Stomach smooth muscle (tissue), 2 donors: ENCODE data around the gene SCIMP.
A peak's percentile ranks its signal among the peaks of the same experiment; 100 is the strongest.

Experiments
- H3K27ac ChIP-seq: one replicate; pipeline ENCODE4 v1.7.0; 2013; ENCODE audit warnings: mild to moderate bottlenecking, low read length, inconsistent platforms
- H3K27me3 ChIP-seq, 2 donors: one replicate each; pipeline ENCODE4 v1.7.0; 2013; ENCODE audit warnings: low read length in 2 of 2; ENCODE audit not compliant: insufficient read depth in 2 of 2, control insufficient read depth in 1 of 2
- H3K36me3 ChIP-seq, 2 donors: one replicate each; pipeline ENCODE4 v1.7.0; 2013; ENCODE audit warnings: low read length in 2 of 2; ENCODE audit not compliant: control insufficient read depth in 2 of 2, insufficient read depth in 2 of 2
- H3K4me1 ChIP-seq: one replicate; pipeline ENCODE4 v1.7.0; 2013; ENCODE audit warnings: low read length; ENCODE audit not compliant: control insufficient read depth, insufficient read depth
- H3K4me3 ChIP-seq, 2 donors: one replicate each; pipeline ENCODE4 v1.7.0; 2013; ENCODE audit warnings: low read length in 2 of 2
- H3K9ac ChIP-seq, 2 donors: one replicate each; pipeline ENCODE4 v1.7.0; 2013; ENCODE audit warnings: low read length in 2 of 2, mild to moderate bottlenecking in 1 of 2
- H3K9me3 ChIP-seq, 2 donors: one replicate each; pipeline ENCODE4 v1.7.0; 2013; ENCODE audit warnings: low read length in 2 of 2; ENCODE audit not compliant: control insufficient read depth in 2 of 2
- donor health status: healthy.
- donor health status: Pancreatic carcinoma.

SCIMP gene

DNA sequence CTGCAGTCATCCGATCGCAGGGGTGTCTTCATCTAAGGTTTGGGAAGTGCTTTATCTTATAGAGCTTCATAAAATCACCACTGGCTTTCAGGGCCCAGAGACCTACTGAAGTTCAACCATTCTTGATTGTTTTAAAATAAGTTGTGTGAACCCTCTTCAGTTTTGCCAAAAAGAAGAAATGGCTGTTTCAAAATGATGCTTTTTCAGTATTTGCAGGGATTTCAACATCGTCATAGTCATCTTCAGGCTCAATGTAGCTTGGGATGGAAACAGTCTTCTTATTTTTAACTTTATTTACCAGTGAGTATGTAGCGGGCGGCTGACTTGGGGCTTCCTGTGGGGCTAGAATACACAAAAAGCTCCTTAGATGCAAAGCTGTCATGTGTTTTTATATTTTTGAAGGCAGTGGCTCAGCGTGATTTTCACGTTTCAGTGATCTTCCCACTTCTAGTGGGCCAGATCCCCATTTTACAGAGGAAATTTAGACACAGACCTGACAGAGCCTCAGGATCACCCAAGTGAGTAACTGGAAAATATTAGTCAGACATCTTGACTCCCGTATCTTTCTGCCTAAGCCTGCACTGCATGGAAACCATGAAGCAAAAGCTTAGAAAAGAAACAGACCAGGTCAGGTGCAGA lies 23.9 kb downstream of the SCIMP start:
- H3K27ac ChIP-seq = no peak overlapping the region
- H3K4me3 ChIP-seq = no peak overlapping the region
- H3K4me1 ChIP-seq = no peaks in the 10 kb centered on the region
- peaks cover 12 to 15% of the 10 kb centered on the region in 2 donors for H3K36me3 ChIP-seq
- H3K9ac ChIP-seq = no peak overlapping the region
- no peaks in the 10 kb centered on the region for H3K27me3 ChIP-seq
- H3K9me3 ChIP-seq = no peaks in the 10 kb centered on the region

DNA sequence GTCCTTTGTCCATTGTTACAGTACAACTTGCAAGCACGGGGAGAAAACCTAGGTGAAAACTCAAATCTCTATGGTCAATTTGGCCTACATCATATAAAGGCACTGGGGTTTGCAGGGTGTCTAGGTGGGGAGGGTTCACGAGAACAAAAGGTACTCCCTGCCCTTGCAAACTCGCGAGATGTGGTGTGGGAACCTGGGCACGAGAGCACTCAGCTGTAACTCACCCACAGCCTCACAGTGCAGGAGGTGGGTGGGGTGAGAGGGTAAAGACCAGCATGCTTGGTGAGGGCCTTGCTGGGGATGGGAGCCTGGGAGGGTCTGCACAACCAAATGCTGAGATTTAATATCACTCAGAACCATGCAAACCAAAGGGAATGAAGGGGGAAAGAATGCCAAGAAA lies 24.6 kb downstream of the SCIMP start:
- H3K27me3 ChIP-seq = no peaks in the 10 kb centered on the region
- peaks cover 8 to 13% of the 10 kb centered on the region in 2 donors for H3K36me3 ChIP-seq
- no peak overlapping the region for H3K4me3 ChIP-seq
- no peaks in the 10 kb centered on the region for H3K9me3 ChIP-seq
- H3K27ac ChIP-seq = no peak overlapping the region
- H3K9ac ChIP-seq = no peak overlapping the region
- no peaks in the 10 kb centered on the region for H3K4me1 ChIP-seq

DNA sequence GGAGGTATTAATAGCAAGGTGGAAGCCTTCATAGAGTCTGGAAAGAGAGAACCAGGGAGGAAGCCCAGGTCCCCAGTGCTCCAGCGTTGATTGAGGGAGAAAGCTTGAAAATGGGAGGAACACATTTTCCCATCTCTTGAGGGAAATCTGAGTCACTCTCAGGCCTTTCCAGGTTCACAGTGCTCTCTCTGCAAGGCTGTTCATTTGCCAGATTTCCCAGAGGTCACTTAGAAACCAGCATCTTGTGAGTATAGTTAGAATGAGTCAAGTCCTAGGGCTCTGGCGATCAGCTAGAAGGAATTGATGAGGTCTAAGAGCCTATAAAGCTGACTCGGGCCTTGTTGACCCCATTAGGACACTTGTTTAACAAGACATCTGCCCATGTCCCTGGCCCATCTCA lies 25.3 kb downstream of the SCIMP start:
- no peaks in the 10 kb centered on the region for H3K27me3 ChIP-seq
- peaks cover 8 to 9% of the 10 kb centered on the region in 2 donors for H3K36me3 ChIP-seq
- no peak overlapping the region for H3K4me3 ChIP-seq
- no peaks in the 10 kb centered on the region for H3K9me3 ChIP-seq
- H3K27ac ChIP-seq = no peak overlapping the region
- no peak overlapping the region for H3K9ac ChIP-seq
- H3K4me1 ChIP-seq = no peaks in the 10 kb centered on the region

DNA sequence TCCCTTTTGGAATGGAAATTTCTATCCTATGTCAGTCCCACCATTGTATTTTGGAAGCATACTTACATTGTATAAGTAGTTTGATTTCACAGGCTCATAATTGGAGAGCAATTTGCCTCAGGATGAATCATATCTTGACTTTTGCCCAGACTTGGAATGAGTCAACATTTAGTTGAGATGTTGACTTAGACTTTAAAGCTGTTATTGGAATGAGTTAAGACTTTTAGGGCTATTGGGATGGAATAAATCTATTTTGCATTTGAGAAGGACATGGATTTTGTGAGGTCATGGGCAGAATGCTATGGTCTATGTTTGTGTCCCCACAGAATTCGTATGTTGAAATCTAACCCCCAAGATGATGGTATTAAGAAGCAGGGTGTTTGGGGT lies 30.8 kb downstream of the SCIMP start:
- Histone ChIP-seq H3K36me3 (no peaks in the 10 kb centered on the region), H3K4me1 (no peaks in the 10 kb centered on the region), H3K27me3 (no peaks in the 10 kb centered on the region), H3K9me3 (no peaks in the 10 kb centered on the region), H3K27ac (no peak overlapping the region), H3K9ac (no peak overlapping the region), H3K4me3 (no peak overlapping the region)

DNA sequence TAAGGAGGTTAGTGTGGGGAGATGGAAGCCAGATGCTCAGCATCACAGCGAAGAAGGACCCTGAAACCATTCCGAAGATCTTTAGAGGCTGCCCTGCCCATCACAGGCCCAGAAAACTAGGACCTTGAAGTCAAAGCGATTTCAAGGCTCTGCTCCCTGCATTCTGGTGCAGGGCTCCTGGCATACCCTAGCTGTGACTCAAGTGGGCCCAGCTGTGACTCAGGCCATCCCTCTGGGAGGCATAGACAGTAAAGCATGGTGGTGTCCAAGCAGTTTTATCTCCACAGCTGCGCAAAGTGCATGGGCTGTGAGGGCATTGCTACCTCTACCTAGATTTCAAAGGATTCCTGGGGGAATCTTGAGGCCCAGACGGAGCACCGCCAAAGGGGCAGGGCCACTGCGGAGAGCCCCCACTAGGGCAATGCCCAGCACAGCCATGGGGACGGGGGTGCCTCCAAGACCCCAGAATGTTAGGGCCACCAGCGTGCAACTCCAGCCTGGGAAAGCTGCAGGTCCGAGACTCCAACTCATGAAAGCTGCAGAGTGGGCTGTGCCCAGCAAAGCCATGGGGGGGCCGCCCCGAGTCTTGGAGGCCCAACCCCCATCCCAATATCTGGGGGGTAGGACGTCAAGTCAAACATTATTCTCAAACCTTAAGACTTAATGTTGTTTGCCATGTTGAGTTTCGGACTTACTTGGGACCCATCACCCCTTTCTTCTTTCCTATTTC lies 31.3 kb downstream of the SCIMP start:
- H3K4me3 ChIP-seq = no peak overlapping the region
- H3K9ac ChIP-seq = no peak overlapping the region
- H3K9me3 ChIP-seq = no peaks in the 10 kb centered on the region
- H3K27ac ChIP-seq = no peak overlapping the region
- no peaks in the 10 kb centered on the region for H3K36me3 ChIP-seq
- H3K27me3 ChIP-seq = no peaks in the 10 kb centered on the region
- H3K4me1 ChIP-seq = no peaks in the 10 kb centered on the region

DNA sequence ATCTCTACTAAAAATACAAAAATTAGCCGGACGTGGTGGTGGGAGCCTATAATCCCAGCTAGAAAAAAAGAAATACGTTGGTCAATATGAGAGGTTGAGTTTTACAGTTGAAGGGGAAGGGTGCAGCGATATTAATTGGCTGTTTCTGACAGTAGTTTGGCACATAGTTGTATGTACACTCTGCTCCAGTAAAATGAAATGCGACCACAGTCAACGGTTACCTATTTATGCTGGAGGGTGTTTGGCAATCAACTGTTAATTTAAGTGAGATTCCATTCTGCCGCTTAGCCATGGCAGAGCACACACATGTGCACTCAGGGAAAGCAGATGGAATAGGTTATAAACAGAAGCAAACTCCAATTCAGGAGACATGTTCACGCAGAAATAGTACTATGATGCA lies 33.6 kb downstream of the SCIMP start:
- Histone ChIP-seq H3K9me3 (no peaks in the 10 kb centered on the region), H3K27ac (no peak overlapping the region), H3K9ac (no peak overlapping the region), H3K36me3 (peaks cover 0 to under 1% of the 10 kb centered on the region in 2 donors), H3K4me1 (no peaks in the 10 kb centered on the region), H3K4me3 (no peak overlapping the region), H3K27me3 (no peaks in the 10 kb centered on the region)

DNA sequence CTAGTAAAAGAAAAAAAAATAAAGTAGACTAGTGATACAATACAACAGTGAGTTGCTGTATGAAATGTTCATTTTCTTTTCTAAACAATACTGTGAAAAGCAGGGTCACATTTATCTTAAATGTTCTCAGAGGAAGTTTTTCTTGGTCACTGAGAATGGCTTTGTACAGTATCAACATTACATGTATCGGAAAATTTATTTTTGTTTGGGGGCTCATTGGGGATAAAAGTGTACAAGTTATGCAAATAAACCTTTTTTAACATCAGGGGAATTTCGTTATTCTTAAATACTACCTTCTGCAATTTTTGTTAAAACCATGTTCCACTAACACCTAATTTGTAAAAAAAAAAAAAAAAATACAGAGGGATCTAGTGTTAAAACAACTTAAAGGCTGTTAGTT lies 34.3 kb downstream of the SCIMP start:
- Histone ChIP-seq H3K27ac (no peak overlapping the region), H3K4me1 (no peaks in the 10 kb centered on the region), H3K4me3 (no peak overlapping the region)

DNA sequence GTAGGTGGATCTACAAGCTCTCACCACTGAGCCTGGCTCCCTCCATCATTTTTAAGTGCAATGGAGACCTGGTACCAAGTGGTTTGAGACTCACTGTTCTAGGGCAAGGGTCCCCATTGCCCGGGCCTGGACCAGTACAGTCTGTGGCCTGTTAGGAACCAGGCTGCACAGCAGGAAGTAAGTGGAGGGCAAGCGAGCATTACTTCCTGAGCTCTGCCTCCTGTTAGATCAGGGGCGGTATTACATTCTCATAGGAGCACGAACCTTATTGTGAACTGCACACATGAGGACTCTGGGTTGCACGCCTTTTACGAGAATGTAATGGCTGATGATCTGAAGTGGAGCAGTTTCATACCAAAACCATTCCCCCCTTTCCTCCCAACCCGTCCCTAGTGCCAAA lies 36.2 kb downstream of the SCIMP start:
- no peak overlapping the region for H3K9ac ChIP-seq
- no peaks in the 10 kb centered on the region for H3K4me1 ChIP-seq
- no peak overlapping the region for H3K27ac ChIP-seq
- no peaks in the 10 kb centered on the region for H3K27me3 ChIP-seq
- peaks cover 0 to 3% of the 10 kb centered on the region in 2 donors for H3K36me3 ChIP-seq
- H3K9me3 ChIP-seq = no peaks in the 10 kb centered on the region
- no peak overlapping the region for H3K4me3 ChIP-seq

More for the DNA sequence above, 34.3 kb downstream of the SCIMP start:
- no peak overlapping the region for H3K9ac ChIP-seq
- no peaks in the 10 kb centered on the region for H3K27me3 ChIP-seq
- H3K9me3 ChIP-seq = no peaks in the 10 kb centered on the region
- H3K36me3 ChIP-seq = peaks cover 0 to 3% of the 10 kb centered on the region in 2 donors

DNA sequence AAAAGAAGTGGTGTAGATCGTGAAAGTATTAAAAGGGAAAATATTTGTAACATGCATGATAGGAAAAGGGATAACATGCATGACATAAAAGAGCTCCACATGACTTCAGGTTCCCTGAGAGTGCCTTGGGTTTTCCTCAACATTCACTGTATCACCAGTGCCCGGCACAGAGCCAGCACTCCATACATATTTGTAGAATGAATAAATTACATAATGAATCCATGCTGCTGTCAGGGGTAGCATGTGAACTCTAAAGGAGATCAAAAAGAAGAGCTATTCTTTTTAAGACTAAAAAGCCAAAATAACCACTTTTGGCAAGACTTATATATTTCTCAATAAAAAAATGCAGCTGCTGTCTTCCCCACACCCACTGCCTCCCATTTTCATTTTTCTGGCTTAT lies 40.3 kb downstream of the SCIMP start:
- Histone ChIP-seq H3K4me1 (peaks cover 7% of the 10 kb centered on the region), H3K36me3 (peaks cover under 1 to 4% of the 10 kb centered on the region in 2 donors), H3K9ac (no peak overlapping the region), H3K4me3 (no peak overlapping the region), H3K27me3 (no peaks in the 10 kb centered on the region), H3K27ac (no peak overlapping the region), H3K9me3 (peaks cover 0 to 2% of the 10 kb centered on the region in 2 donors)

DNA sequence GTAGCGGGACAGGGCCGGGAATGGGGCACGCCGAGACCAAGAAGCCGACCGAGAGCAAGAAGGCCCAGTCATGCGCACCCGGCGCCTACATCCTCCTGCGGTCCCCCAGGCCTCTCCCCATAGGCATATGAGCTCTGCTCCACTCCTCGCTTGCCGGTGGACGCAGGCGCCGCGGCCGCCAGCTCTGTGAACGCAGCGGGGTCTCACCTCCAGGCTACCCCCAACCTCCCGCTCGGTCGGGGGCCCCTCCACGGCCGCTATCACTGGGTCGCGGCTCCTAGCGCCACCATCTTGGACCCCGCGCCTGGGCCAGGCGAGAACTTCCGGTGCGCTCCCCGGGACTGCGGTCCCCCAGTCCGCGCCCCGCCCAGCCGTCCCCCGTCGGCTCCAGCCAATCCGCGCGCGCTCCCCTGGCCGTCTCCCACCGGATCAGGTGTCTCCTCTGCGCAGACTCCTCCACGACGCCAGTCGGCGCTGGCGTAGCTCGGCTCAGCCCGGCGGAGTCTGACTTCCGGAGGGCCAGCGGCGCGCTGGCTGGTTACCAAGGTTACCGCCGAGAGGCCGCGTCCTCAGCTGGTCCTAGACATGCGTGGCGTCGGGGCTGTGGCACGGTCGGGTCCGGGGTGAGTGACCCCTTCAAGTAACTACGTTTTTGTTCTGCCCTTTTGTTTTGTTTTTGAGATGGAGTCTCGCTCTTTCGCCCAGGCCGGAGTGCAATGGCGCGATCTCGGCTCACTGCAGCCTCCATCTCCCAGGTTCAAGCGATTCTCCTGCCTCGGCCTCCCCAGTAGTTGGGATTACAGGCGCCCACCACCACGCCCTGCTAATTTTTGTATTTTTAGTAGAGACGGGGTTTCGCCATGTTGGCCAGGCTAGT lies 42.9 kb downstream of the SCIMP start, which contains the start of gene ZNF594:
TSS of gene ZNF594 (minus strand) at position 328 of the 877 bp plus-strand sequence. CDS start 7,612 bp downstream, outside the sequence.
- Histone ChIP-seq H3K27ac (peak within 1 kb of the TSS; percentile 69), H3K36me3 (peaks cover 3 to 4% of the 10 kb centered on the region in 2 donors), H3K9ac (peak within 1 kb of the TSS; percentile 82 to 84), H3K4me3 (peak within 1 kb of the TSS; percentile 84 to 91), H3K9me3 (peaks cover 7 to 13% of the 10 kb centered on the region in 2 donors), H3K4me1 (peaks cover 7% of the 10 kb centered on the region), H3K27me3 (no peaks in the 10 kb centered on the region)
